ENCODE data around the gene LDOC1.
"Not testable (repeated sequence)": the region's sequence is repeated elsewhere in the genome, so short reads cannot be mapped to it uniquely, and the experiment has no call there.

LDOC1 gene

GRCh38 chrX:141176586-141177451 is at the start of gene LDOC1:
TSS of gene LDOC1 (minus strand) at chrX:141177129. CDS start at chrX:141177021, 108 bp downstream.
- peak; percentile 71 to 77 for DNase-seq

DNA sequence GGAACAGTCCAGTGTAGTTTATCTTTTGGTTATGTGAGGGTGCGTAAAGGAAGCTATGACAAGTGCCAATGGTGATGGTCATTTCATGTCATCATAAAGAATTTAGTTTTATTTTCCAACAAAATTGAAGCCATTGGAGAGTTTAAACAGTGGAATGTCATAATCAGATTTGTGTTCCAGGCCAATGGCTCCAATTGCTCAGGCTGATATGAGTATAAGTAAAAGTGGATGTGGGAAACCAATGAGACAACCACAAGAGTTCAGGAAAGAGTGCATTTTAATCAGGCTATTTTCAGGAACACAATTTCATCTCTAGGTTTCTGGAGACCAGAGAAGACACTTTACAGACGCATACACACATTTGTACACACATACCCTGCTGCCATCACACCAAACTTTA is 44.7 kb upstream of the LDOC1 start:
- no peak for DNase-seq

GRCh38 chrX:141220342-141221008 is 43.5 kb upstream of the LDOC1 start:
- no peak for DNase-seq

DNA sequence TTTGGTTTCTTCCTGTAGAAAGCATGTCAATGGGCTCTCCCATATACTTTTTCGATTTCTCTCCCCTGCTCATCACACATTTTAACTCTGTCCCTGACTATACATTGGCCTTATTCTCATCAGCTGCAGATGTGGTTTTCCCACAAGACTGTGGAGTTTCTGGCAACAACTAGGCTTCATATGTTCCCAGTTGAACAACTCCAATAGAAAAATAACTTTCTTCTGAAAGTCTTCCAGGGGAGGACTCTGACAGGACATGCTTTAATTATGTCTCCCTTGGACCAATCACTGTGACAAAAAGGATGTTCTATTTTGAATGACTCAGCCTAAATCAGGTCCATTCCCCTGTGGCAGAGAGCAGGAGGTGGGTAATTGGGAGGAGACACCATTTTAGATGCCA is 37.3 kb upstream of the LDOC1 start:
- no peak for DNase-seq

- DNase-seq: no peak
Measured at GRCh38 chrX:141201962-141202361, 25.0 kb upstream of the LDOC1 start.

GRCh38 chrX:141188573-141188972 is 11.6 kb upstream of the LDOC1 start:
- DNase-seq: not testable (repeated sequence)

- DNase-seq: no peak
Measured at GRCh38 chrX:141185366-141185765, 8.4 kb upstream of the LDOC1 start.

DNA sequence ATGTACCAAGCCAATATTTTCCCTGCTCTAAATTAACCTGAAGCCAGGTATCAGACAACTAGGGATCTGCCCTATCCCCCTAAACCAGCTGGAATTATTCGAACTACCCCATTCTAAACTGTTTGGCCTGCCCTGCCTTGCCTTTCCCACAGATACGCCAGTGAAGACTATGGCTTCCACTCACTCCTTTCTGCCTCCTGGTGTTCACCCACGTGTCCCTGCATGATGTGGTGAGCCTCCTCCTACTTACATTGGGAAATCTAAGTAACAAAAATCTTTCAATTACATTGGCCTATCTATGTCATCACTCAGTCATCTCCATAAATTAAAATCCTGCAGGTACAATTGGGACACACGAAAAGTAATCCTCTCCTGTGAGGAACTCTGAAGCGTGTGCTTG is 6.1 kb upstream of the LDOC1 start:
- DNase-seq: no peak

DNA sequence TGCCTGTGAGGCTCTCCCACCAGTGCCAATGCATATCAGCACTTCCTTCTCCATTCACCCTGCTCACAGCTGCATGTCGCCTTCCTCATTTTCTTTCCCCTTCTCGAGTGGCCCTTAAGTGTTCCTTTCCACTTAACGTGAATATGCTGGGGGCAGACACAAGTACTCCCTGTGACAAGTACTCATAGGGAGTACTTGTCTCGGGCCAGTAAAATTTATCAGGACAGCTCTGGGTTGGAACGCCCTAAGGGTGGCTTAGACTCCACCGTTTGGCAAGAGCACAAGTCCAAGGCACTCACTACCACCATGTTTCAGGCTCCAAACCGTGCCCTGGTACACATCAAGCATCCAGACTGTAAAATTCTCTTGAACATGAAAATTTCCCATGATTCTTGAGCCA is 3.9 kb upstream of the LDOC1 start:
- no peak for DNase-seq

- DNase-seq: no peak
Measured at GRCh38 chrX:141175786-141176185, 1.1 kb downstream of the LDOC1 start.

DNA sequence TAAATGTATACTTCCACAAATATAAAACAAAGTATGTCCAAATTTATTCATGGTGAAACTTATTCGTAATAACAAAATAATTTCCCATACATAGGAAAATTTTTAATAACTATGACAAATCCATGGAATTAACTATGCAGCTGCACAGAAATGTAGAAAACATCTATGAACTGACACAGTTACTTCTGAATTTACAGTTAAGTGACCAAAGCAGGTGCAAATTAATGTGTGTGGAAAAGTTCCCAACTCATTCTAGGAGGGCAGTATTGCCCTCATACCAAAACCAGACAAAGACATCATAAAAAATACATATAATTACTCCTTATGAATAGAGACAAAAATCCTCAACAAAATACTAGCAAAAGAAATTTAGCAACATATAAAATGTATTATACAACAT is 12.5 kb downstream of the LDOC1 start:
- DNase-seq: no peak

- no peak for DNase-seq
Measured at GRCh38 chrX:141158084-141158483, 18.8 kb downstream of the LDOC1 start.

DNA sequence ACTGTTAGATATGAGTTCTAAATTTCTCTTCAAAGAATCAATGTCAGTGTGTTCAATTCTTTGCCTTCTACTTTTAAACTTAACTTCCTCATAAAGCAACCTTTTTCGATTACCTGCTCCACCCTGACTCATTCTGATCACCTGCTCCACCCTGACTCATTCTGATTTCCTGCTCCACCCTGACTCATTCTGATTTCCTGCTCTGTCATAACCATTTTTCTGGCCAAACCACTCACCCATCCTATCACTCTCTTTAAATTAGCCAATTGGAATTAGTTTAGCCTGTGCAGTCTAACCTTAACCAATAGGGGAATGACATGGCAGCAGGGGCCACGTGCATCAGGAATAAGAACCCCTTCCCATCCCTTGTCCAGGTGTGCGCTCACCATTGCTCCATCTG is 21.7 kb downstream of the LDOC1 start:
- not testable (repeated sequence) for DNase-seq

DNA sequence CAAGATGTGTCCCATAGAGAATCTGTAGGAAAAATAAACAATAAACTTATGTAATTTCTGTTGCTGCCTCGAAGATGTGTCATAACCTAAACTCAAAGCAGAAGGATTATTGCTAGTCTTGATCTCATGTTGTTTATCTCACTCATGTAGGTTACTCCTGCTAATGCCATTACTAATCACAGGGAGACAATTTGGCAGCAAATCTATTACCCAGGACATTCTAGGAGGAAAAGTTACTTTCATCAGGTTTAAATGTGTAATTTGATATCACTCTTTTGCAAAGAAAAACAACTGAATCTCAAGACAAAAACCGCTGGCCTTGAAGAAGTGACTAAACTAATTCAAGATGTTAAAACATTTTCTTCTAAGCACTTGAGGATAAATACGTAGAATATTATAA is 34.0 kb downstream of the LDOC1 start:
- no peak for DNase-seq

- no peak for DNase-seq
Measured at GRCh38 chrX:141133272-141133671, 43.7 kb downstream of the LDOC1 start.

DNA sequence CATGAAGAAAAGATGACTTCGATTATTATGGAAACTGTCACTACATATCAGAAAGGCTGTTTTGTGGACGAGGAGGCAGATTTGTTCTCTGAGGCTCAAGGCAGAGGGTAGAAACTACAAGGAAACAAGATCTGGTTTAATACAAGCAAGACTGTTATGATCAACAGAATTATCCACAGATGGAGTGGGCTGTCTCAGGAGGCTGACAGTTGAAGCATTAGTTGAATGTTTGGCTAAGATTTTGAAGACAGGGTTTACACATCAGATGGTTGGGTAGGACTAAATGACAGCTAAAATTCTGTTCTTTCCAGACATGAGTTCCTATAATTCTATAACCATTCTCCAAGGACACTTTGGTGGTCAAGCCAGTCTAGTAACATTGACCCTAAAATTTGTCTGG is 49.8 kb downstream of the LDOC1 start:
- no peak for DNase-seq

Data from stimulated activated CD4-positive, alpha-beta T cell treated with anti-CD3 and anti-CD28 coated beads, Interleukin-2, amount 100 ng/mL, for 24 hours (primary cell).